Chondrocyte (in vitro differentiated cells): ENCODE data around the gene PTPRN2. TPM values are rescaled to one million over a fixed set of nuclear protein-coding genes. Genes with fewer than 3 reads are reported as not detected.
A peak's percentile ranks its signal among the peaks of the same experiment; 100 is the strongest.

Experiments
- DNase-seq: peaks from one replicate; pipeline ENCODE4 v3.0.0; 2021; ENCODE audit warnings: mixed read lengths, low spot score
- H3K27ac Mint-ChIP-seq: one replicate; pipeline ENCODE4 v1.8.0; 2021; ENCODE audit warnings: mild to moderate bottlenecking, moderate library complexity, mixed read lengths; ENCODE audit not compliant: unreplicated experiment
- H3K27me3 Mint-ChIP-seq: 2 replicates; pipeline ENCODE4 v1.8.0; 2021; ENCODE audit warnings: low read depth, mixed read lengths
- H3K36me3 Mint-ChIP-seq: 2 replicates; pipeline ENCODE4 v1.8.0; 2021; ENCODE audit warnings: low read depth, mixed read lengths
- H3K4me1 Mint-ChIP-seq: 2 replicates; pipeline ENCODE4 v1.8.0; 2021; ENCODE audit warnings: low read depth, mild to moderate bottlenecking, mixed read lengths
- H3K4me3 Mint-ChIP-seq: one replicate; pipeline ENCODE4 v1.8.0; 2021; ENCODE audit warnings: mild to moderate bottlenecking, moderate library complexity, mixed read lengths; ENCODE audit not compliant: unreplicated experiment
- H3K9me3 Mint-ChIP-seq: 2 replicates; pipeline ENCODE4 v1.8.0; 2021; ENCODE audit warnings: low read depth, mixed read lengths
- CTCF ChIP-seq: fragments of 200-600 bp; sonication (generic); IDR thresholded peaks from 2 replicates; pipeline ENCODE4 v1.5.0; 2021; ENCODE audit warnings: antibody characterized with exemption, mild to moderate bottlenecking, moderate library complexity
- total RNA-seq: library from RNA; stranded (reverse); gene quantifications from 3 replicates; pipeline ENCODE4 v1.2.1, GENCODE V29; 2021

PTPRN2 gene
- total RNA-seq, 1 donor from 2014 or later: 0.30 TPM

DNA sequence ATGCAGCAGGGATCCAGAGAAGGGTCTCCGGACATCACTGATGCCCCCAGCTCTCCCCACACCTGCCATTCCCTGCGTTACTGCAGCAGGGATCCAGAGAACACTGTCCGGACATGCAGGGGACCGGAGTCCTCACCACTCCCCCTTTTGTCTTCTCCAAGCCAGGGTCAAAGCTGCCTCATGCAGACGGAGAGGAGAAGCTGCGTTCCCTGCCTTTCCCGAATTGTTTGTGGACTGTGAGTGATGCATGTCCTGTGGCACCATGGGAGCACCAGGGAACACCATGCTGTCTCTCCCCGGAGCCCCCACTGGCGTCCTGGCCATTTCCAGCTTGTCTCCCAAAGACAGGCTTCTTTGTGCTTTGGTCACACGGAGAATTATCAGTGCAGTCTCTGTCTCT is 599.7 kb downstream of the PTPRN2 start:
- TF ChIP-seq CTCF: no peak
- Mint-ChIP-seq H3K36me3 (no peaks in the 10 kb centered on the region), H3K27me3 (peaks cover 4% of the 10 kb centered on the region), H3K27ac (no peak overlapping the region), H3K4me1 (no peaks in the 10 kb centered on the region), H3K4me3 (no peak overlapping the region), H3K9me3 (no peaks in the 10 kb centered on the region)
- DNase-seq: peak; percentile 43

GRCh38 chr7:157986051-157986450 is 601.6 kb downstream of the PTPRN2 start:
- TF ChIP-seq CTCF: no peak
- H3K36me3 Mint-ChIP-seq: no peaks in the 10 kb centered on the region
- no peak overlapping the region for H3K27ac Mint-ChIP-seq
- no peak overlapping the region for H3K4me3 Mint-ChIP-seq
- peak; percentile 40 for DNase-seq
- H3K4me1 Mint-ChIP-seq: no peaks in the 10 kb centered on the region
- H3K27me3 Mint-ChIP-seq: peaks cover 4% of the 10 kb centered on the region
- no peaks in the 10 kb centered on the region for H3K9me3 Mint-ChIP-seq

GRCh38 chr7:157985636-157986035 is 602.0 kb downstream of the PTPRN2 start:
- Mint-ChIP-seq H3K4me3 (no peak overlapping the region), H3K27me3 (peaks cover 4% of the 10 kb centered on the region), H3K9me3 (no peaks in the 10 kb centered on the region), H3K4me1 (no peaks in the 10 kb centered on the region), H3K27ac (no peak overlapping the region), H3K36me3 (no peaks in the 10 kb centered on the region)
- no peak for TF ChIP-seq CTCF
- peak; percentile 74 for DNase-seq

DNA sequence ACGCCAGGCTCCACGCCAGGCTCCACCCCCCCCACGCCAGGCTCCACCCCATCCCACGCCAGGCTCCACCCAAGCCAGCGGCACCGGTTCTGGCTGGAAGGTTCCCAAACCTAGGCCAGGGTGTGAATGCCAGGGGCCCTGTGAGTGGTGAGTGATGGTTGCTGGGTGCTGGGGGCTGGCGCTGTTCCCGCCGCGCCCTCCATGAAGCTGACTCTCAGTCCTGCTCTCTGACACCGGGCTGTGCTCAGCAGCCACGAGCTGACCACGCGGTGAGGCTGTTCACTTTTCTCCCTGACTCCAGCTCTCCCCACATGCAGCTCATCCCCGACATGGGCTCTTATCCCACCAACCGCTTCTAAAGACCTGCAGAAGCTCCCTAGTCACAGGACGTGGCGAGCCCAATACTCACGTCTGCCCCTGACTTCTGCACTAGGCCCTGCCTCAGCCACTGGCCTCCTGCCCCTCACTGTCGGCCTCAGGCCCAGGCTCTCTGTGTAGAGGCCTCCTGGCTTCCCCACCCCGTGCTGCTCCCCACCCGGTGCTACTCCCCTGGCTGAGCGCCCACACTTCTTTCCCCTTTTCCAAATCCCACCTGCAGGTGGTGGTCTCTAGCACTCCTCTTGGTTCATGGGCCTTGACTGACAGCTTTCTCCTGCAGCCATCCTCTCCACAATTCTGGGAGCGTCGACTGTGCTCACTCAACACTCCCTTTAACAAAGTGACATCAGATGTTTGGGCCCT is 603.0 kb downstream of the PTPRN2 start:
- no peaks in the 10 kb centered on the region for H3K4me1 Mint-ChIP-seq
- DNase-seq: no peak
- TF ChIP-seq CTCF: no peak
- H3K27ac Mint-ChIP-seq: no peak overlapping the region
- H3K9me3 Mint-ChIP-seq: no peaks in the 10 kb centered on the region
- H3K36me3 Mint-ChIP-seq: no peaks in the 10 kb centered on the region
- H3K27me3 Mint-ChIP-seq: peaks cover 4% of the 10 kb centered on the region
- H3K4me3 Mint-ChIP-seq: no peak overlapping the region

- no peaks in the 10 kb centered on the region for H3K4me1 Mint-ChIP-seq
- TF ChIP-seq CTCF: no peak
- no peaks in the 10 kb centered on the region for H3K36me3 Mint-ChIP-seq
- peaks cover 4% of the 10 kb centered on the region for H3K27me3 Mint-ChIP-seq
- no peak overlapping the region for H3K4me3 Mint-ChIP-seq
- no peak overlapping the region for H3K27ac Mint-ChIP-seq
- no peak for DNase-seq
- H3K9me3 Mint-ChIP-seq: no peaks in the 10 kb centered on the region
These were observed 603.9 kb downstream of the PTPRN2 start for GRCh38 chr7:157983502-157984422.
